Common myeloid progenitor, CD34-positive (primary cell): ENCODE data around the gene MCMBP.

Experiments
- CTCF ChIA-PET: fragments of 350-600 bp; sonication (Branson Sonifier 250); formaldehyde crosslinking; loops from one replicate; lab custom pipeline; 2021; ENCODE audit warnings: antibody characterized with exemption; lab: Charles Lee
- POLR2A ChIA-PET: fragments of 350-600 bp; sonication (Branson Sonifier 250); formaldehyde crosslinking; loops from one replicate; lab custom pipeline; 2021; ENCODE audit warnings: antibody characterized with exemption; lab: Charles Lee
- DNase-seq, 3 donors: peaks; one replicate each; pipeline versions ENCODE4 v3.0.0 to v3.0.0-alpha.2; 2013
- H3K27ac ChIP-seq, 2 experiments: 1 replicate in 1 of 2; 2 replicates in 1 of 2; pipeline ENCODE4 v1.7.0; 2013; ENCODE audit warnings: inconsistent platforms in 2 of 2, low read length in 2 of 2, mild to moderate bottlenecking in 2 of 2, low read depth in 1 of 2, moderate library complexity in 1 of 2; ENCODE audit not compliant: severe bottlenecking in 2 of 2, insufficient read depth in 1 of 2, poor library complexity in 1 of 2
- H3K27me3 ChIP-seq, 5 experiments: replicated peaks in 2 of 5; 1 replicate in 3 of 5; 2 replicates in 2 of 5; pipeline versions ENCODE4 v1.6.1 to v1.7.0; 2013; ENCODE audit warnings: low read length in 4 of 5, mild to moderate bottlenecking in 2 of 5, moderate library complexity in 2 of 5, inconsistent platforms in 1 of 5; ENCODE audit not compliant: insufficient read depth in 5 of 5, control insufficient read depth in 4 of 5
- H3K36me3 ChIP-seq, 4 experiments: 1 replicate in 2 of 4; 2 replicates in 2 of 4; pipeline versions ENCODE4 v1.6.1 to v1.7.0; 2013; ENCODE audit warnings: low read length in 3 of 4, control low read depth in 1 of 4, mild to moderate bottlenecking in 1 of 4; ENCODE audit not compliant: control insufficient read depth in 4 of 4, insufficient read depth in 4 of 4
- H3K4me1 ChIP-seq, 4 experiments: 1 replicate in 3 of 4; 2 replicates in 1 of 4; pipeline versions ENCODE4 v1.6.1 to v1.7.1; 2013; ENCODE audit warnings: low read length in 3 of 4, mild to moderate bottlenecking in 3 of 4, control low read depth in 1 of 4, inconsistent platforms in 1 of 4, moderate library complexity in 1 of 4; ENCODE audit not compliant: control insufficient read depth in 4 of 4, insufficient read depth in 4 of 4; ENCODE audit errors: control extremely low read depth in 1 of 4
- H3K4me3 ChIP-seq, 7 experiments: 1 replicate in 4 of 7; 2 replicates in 3 of 7; pipeline versions ENCODE4 v1.5.1 to v1.7.0; 2013; ENCODE audit warnings: mild to moderate bottlenecking in 7 of 7, low read length in 6 of 7, moderate library complexity in 6 of 7, inconsistent platforms in 2 of 7, low read depth in 2 of 7, control low read depth in 1 of 7; ENCODE audit not compliant: insufficient read depth in 4 of 7, control insufficient read depth in 1 of 7; ENCODE audit errors: extremely low read depth in 1 of 7
- H3K9me3 ChIP-seq, 5 experiments: 1 replicate in 4 of 5; 2 replicates in 1 of 5; pipeline versions ENCODE4 v1.6.1 to v1.7.1; 2013; ENCODE audit warnings: low read length in 4 of 5, mild to moderate bottlenecking in 2 of 5, inconsistent platforms in 1 of 5, low read depth in 1 of 5, moderate library complexity in 1 of 5; ENCODE audit not compliant: control insufficient read depth in 4 of 5, insufficient read depth in 2 of 5; ENCODE audit errors: control extremely low read depth in 1 of 5
- WGBS: methylation state at CpG from one replicate; pipeline ENCODE4 v1.1.5; 2013; ENCODE audit not compliant: insufficient coverage; 5-methylcytosine and 5-hydroxymethylcytosine counted together

MCMBP gene

GRCh38 chr10:119865699-119866240 is 6.9 kb downstream of the MCMBP start:
- ChIA-PET CTCF (interaction anchor here (1.0 to 2.2 kb wide), 3 partner anchors 116 to 182 kb away, joined by 3 to 4 read pairs (median 4); no protein-coding TSS in a partner anchor), POLR2A (interaction anchor here (1.2 kb wide), 1 partner anchor 27 kb away, joined by 3 read pairs; the partner anchor contains the start of gene SEC23IP)
- Histone ChIP-seq H3K4me1 (peaks cover 0 to 13% (median 3%) of the 10 kb centered on the region in 4 experiments), H3K36me3 (peaks cover 0 to 14% (median 7%) of the 10 kb centered on the region in 4 experiments), H3K27me3 (no peaks in the 10 kb centered on the region), H3K9me3 (peaks cover 0 to 11% (median 2%) of the 10 kb centered on the region in 5 experiments), H3K27ac (no peak overlapping the region), H3K4me3 (no peak overlapping the region)
- no peak for DNase-seq
- 100% methylated on average over 6 of the region's 6 CpGs for WGBS

- peaks cover 0 to 14% (median 7%) of the 10 kb centered on the region in 4 experiments for H3K36me3 ChIP-seq
- H3K9me3 ChIP-seq, result peaks cover 0 to 11% (median 2%) of the 10 kb centered on the region in 5 experiments
- no peak overlapping the region for H3K27ac ChIP-seq
- H3K27me3 ChIP-seq, result no peaks in the 10 kb centered on the region
- peaks cover 0 to 17% (median 6%) of the 10 kb centered on the region in 4 experiments for H3K4me1 ChIP-seq
- ChIA-PET POLR2A (no interaction called here), CTCF (interaction anchor here (1.4 to 2.2 kb wide), 3 partner anchors 8 to 180 kb away, joined by 3 to 4 read pairs (median 3); no protein-coding TSS in a partner anchor)
- no peak overlapping the region for H3K4me3 ChIP-seq
- DNase-seq, result peak in 2 of 3 donors; percentile 34 to 35
- WGBS, result 33% methylated on average over 2 of the region's 4 CpGs
Observed at GRCh38 chr10:119863951-119864565, 8.6 kb downstream of the MCMBP start.

- Histone ChIP-seq H3K4me1 (peaks cover 0 to 14% (median 4%) of the 10 kb centered on the region in 4 experiments), H3K36me3 (peaks cover 2 to 22% (median 12%) of the 10 kb centered on the region in 4 experiments), H3K4me3 (no peak overlapping the region), H3K27me3 (no peaks in the 10 kb centered on the region), H3K9me3 (peaks cover 0 to 11% (median 2%) of the 10 kb centered on the region in 5 experiments), H3K27ac (no peak overlapping the region)
- DNase-seq, result no peak
- CTCF ChIA-PET, result interaction anchor here (0.7 to 4.6 kb wide), 5 partner anchors 9 to 265 kb away, joined by 3 to 59 read pairs (median 5); partner anchors contain the start of gene MCMBP
- no CpG with 5 or more reads among the region's 1 CpG for WGBS
- POLR2A ChIA-PET, result interaction anchor here (0.6 to 1.5 kb wide), 2 partner anchors 9 to 998 kb away, joined by 3 read pairs; no protein-coding TSS in a partner anchor
Observed at GRCh38 chr10:119862524-119862923, 10.1 kb downstream of the MCMBP start.

GRCh38 chr10:119860866-119861607 is 11.6 kb downstream of the MCMBP start:
- no peak for DNase-seq
- Histone ChIP-seq H3K36me3 (peaks cover 2 to 30% (median 19%) of the 10 kb centered on the region in 4 experiments), H3K9me3 (peaks cover 0 to 11% (median 2%) of the 10 kb centered on the region in 5 experiments), H3K27me3 (no peaks in the 10 kb centered on the region), H3K27ac (no peak overlapping the region), H3K4me1 (peaks cover 0 to 14% (median 3%) of the 10 kb centered on the region in 4 experiments), H3K4me3 (no peak overlapping the region)
- WGBS, result 90% methylated on average over 2 of the region's 7 CpGs
- ChIA-PET POLR2A (interaction anchor here (0.6 kb wide), 1 partner anchor 164 kb away, joined by 8 read pairs; no protein-coding TSS in a partner anchor), CTCF (interaction anchor here (1.4 to 4.8 kb wide), 7 partner anchors 11 to 252 kb away, joined by 4 to 90 read pairs (median 15); partner anchors contain the start of gene MCMBP)

GRCh38 chr10:119859420-119860258 is 13.0 kb downstream of the MCMBP start:
- peak; percentile 68 to 84 (median 81) for DNase-seq
- no peak overlapping the region for H3K27ac ChIP-seq
- no peaks in the 10 kb centered on the region for H3K27me3 ChIP-seq
- peaks cover 0 to 30% (median 17%) of the 10 kb centered on the region in 4 experiments for H3K36me3 ChIP-seq
- peaks cover 0 to 6% (median 2%) of the 10 kb centered on the region in 5 experiments for H3K9me3 ChIP-seq
- POLR2A ChIA-PET, result interaction anchor here (1.0 kb wide), 1 partner anchor 134 kb away, joined by 3 read pairs; the partner anchor contains the start of gene INPP5F
- WGBS, result no CpG with 5 or more reads among the region's 1 CpG
- CTCF ChIA-PET, result interaction anchor here (0.5 to 4.8 kb wide), 27 partner anchors 8 to 257 kb away, joined by 3 to 90 read pairs (median 4); partner anchors contain the start of gene MCMBP
- peaks cover 0 to 14% (median 3%) of the 10 kb centered on the region in 4 experiments for H3K4me1 ChIP-seq
- no peak overlapping the region for H3K4me3 ChIP-seq

GRCh38 chr10:119858063-119858462 is 14.6 kb downstream of the MCMBP start:
- Histone ChIP-seq H3K27ac (no peak overlapping the region), H3K4me1 (peaks cover 0 to 14% (median 3%) of the 10 kb centered on the region in 4 experiments), H3K27me3 (no peaks in the 10 kb centered on the region), H3K36me3 (peaks cover 5 to 38% (median 24%) of the 10 kb centered on the region in 4 experiments), H3K4me3 (no peak overlapping the region), H3K9me3 (no peaks in the 10 kb centered on the region)
- CTCF ChIA-PET, result interaction anchor here (0.8 to 4.8 kb wide), 11 partner anchors 9 to 265 kb away, joined by 3 to 90 read pairs (median 11); partner anchors contain the start of gene MCMBP
- DNase-seq, result no peak
- no CpG with 5 or more reads among the region's 1 CpG for WGBS
- POLR2A ChIA-PET, result interaction anchor here (0.5 kb wide), 1 partner anchor 106 kb away, joined by 3 read pairs; no protein-coding TSS in a partner anchor
